Measurements from ENCODE around the gene GPR171. TPM values are rescaled to one million over a fixed set of nuclear protein-coding genes. Genes with fewer than 3 reads are reported as not detected.

GPR171 gene
- total RNA-seq, 1 donor: not detected

DNA sequence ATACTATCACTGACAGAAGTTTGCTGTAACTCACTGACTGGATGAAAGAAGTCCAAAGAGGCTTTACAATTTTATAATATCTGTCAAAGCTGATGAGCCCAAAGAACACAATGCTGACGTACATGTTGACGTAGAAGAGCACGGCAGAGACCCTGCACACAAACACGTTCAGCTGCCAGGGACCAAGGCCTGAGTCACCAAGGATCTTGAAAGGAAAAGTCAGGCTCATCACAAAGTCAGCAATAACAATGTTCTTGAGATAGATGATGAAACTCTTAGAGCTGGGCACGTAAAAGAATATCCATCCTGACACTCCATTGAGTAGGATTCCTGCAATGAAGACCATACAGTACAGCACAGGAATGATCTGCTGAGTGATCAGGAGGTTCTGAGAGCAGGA is 10.9 kb upstream of the GPR171 start:
- TF ChIP-seq, protein P1, sequence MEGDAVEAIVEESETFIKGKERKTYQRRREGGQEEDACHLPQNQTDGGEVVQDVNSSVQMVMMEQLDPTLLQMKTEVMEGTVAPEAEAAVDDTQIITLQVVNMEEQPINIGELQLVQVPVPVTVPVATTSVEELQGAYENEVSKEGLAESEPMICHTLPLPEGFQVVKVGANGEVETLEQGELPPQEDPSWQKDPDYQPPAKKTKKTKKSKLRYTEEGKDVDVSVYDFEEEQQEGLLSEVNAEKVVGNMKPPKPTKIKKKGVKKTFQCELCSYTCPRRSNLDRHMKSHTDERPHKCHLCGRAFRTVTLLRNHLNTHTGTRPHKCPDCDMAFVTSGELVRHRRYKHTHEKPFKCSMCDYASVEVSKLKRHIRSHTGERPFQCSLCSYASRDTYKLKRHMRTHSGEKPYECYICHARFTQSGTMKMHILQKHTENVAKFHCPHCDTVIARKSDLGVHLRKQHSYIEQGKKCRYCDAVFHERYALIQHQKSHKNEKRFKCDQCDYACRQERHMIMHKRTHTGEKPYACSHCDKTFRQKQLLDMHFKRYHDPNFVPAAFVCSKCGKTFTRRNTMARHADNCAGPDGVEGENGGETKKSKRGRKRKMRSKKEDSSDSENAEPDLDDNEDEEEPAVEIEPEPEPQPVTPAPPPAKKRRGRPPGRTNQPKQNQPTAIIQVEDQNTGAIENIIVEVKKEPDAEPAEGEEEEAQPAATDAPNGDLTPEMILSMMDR (IDR thresholded peaks at IDR 0.05; ENCODE audit: insufficient read depth, low read depth, low read length): no peak
- H3K4me3 ChIP-seq (ENCODE audit: low read depth, low read length): no peak overlapping the region
- peak; percentile 64 for DNase-seq (ENCODE audit: low read depth)

DNA sequence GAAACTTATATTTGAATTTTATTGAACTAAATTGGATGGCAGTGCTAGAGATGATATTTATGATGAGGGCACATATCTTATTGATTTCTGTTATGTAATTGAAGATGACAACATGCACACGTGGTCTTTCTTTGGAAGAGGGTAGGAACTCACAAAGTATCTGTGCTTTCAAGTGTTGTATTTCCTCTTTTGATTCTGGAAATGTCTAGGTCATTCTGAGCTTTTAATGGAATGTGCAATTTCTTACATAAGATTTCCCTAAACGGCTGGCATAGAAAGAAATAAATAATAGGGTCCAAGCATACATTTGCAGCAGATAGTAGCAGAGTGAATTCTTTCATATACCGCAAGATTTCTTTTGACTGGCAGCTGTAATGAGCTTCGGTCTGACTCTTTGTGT is 10.1 kb upstream of the GPR171 start:
- DNase-seq (ENCODE audit: low read depth): no peak
- H3K4me3 ChIP-seq (ENCODE audit: low read depth, low read length): no peak overlapping the region
- TF ChIP-seq, protein P1 (IDR thresholded peaks at IDR 0.05; ENCODE audit: insufficient read depth, low read depth, low read length): no peak

DNA sequence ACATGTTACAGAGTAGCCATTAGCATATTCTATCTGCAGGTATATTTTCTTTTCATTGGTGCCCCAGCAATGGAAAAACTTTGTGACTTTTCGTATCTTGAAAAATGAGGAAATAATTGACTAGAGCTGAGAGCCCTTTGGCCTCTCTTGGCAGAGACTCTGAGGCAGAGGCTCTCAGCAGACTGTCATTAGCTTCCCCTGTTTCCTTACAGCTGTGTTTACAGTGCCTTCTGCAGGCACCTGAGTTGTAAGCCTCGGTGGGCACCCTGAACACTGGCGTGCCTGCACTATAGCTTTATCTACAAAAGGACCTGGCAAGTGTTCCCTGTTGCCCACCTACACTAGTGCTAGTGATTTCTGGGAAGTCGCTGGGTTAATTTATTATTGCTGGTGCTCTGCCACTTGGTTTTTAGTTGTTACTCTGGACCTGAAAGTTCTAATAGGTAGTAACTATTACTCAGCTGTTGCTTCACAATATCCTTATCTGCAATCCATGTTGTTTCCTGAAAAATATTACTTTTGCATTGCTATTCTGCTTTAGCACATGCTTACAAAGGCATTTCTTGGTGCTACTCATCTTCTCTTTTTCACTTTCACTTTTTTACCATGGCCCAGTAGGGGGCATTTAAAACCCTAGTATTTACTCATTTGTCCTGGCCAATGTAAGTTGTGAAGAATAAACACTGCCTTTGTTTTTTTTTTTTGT is 7.8 kb upstream of the GPR171 start:
- no peak overlapping the region for H3K4me3 ChIP-seq (ENCODE audit: low read depth, low read length)
- TF ChIP-seq, protein P1 (IDR thresholded peaks at IDR 0.05; ENCODE audit: insufficient read depth, low read depth, low read length): no peak
- peak; percentile 33 for DNase-seq (ENCODE audit: low read depth)

DNA sequence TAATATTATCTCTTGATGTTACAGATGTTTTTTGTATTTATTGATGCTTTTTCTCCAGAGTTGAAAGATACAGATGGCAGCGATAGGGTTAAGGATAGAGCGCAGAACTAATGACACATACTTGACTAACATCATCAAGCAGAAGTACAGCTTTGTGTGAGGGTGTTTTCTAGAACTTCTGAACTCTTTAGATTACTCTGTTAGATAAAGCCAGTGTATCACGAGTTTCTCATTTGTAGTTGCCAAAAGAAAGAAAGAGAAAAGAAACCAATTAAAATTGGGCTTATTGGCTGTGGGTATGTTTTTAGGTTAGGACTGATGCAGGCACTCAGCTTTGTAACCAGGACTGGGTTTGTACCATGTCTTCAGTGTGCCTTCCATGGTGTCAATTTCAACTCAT is 6.6 kb upstream of the GPR171 start:
- TF ChIP-seq, protein P1 (IDR thresholded peaks at IDR 0.05; ENCODE audit: insufficient read depth, low read depth, low read length): no peak
- DNase-seq (ENCODE audit: low read depth): no peak
- no peak overlapping the region for H3K4me3 ChIP-seq (ENCODE audit: low read depth, low read length)

DNA sequence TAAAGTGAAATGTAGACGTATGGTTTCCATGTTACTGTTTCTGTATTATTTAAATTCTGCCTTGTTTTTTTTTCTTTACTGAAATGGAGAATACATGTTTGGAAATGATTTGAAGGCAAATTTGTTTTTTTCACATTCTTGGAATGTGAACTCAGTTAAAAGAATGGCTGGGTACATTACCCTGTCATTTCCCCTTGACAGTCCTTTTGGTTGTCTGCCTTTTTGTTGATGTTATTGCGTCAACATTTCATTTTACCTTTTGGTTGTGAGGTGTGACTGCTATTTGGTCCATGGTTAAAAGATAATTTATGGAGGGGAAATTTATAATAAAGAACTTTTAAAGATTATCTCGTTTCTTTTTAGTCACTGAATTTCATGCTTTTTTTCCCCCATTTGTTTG is 3.2 kb upstream of the GPR171 start:
- TF ChIP-seq, protein P1 (IDR thresholded peaks at IDR 0.05; ENCODE audit: insufficient read depth, low read depth, low read length): no peak
- no peak overlapping the region for H3K4me3 ChIP-seq (ENCODE audit: low read depth, low read length)
- DNase-seq (ENCODE audit: low read depth): no peak

DNA sequence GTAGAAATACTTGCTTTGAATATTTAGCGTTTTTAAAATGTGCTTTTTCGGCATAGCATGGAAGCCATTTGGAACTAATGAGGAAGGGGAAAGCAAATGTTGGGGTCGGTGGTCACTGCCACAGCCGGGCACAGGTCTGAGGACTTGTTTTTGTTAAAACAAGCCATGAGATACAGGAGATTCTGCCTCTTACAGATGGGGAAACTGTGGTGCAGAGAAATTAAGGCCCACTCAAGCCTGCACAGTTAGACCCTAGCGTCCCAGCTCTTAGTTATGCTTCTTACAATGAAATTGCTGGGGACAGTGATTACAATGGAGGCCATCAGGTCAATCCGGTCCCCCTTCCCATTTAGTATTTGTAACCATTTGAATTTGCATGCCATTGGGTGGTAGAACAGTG is 2.5 kb upstream of the GPR171 start:
- no peak for DNase-seq (ENCODE audit: low read depth)
- TF ChIP-seq, protein P1 (IDR thresholded peaks at IDR 0.05; ENCODE audit: insufficient read depth, low read depth, low read length): no peak
- no peak overlapping the region for H3K4me3 ChIP-seq (ENCODE audit: low read depth, low read length)

All from fibroblast of villous mesenchyme (primary cell).